WTC11 (cell line): ENCODE results near the gene PRKCE.

Experiments used
- CTCF ChIP-seq: fragments of 200-600 bp; IDR thresholded peaks from 2 replicates; pipeline ENCODE4 v1.8.0; 2022; ENCODE audit warnings: antibody characterized with exemption
- E2F1 ChIP-seq: sonication (generic); formaldehyde crosslinking; IDR thresholded peaks from 2 replicates; pipeline ENCODE4 v1.8.0; 2022; ENCODE audit warnings: mild to moderate bottlenecking, missing genetic modification reagents
- GRHL2 ChIP-seq: fragments of 250-450 bp; sonication (Bioruptor Pico); IDR thresholded peaks from 2 replicates; pipeline ENCODE4 v1.8.0; 2022; ENCODE audit warnings: mild to moderate bottlenecking, moderate library complexity; ENCODE audit not compliant: insufficient replicate concordance, severe bottlenecking
- JUN ChIP-seq: sonication (generic); formaldehyde crosslinking; IDR thresholded peaks from 2 replicates; pipeline ENCODE4 v1.8.0; 2023; ENCODE audit warnings: mild to moderate bottlenecking, missing genetic modification reagents
- TCF7 ChIP-seq: sonication (generic); formaldehyde crosslinking; IDR thresholded peaks from 2 replicates; pipeline ENCODE4 v1.8.0; 2022; ENCODE audit warnings: mild to moderate bottlenecking, low read depth, missing genetic modification reagents, moderate library complexity
- ZBTB21 ChIP-seq: sonication (generic); formaldehyde crosslinking; IDR thresholded peaks from 2 replicates; pipeline ENCODE4 v1.8.1; 2023; ENCODE audit warnings: mild to moderate bottlenecking, missing genetic modification reagents, borderline replicate concordance

- no peak for TF ChIP-seq CTCF
- TF ChIP-seq GRHL2 = no peak
- TF ChIP-seq E2F1 (CRISPR knock-in tag) = no peak
- no peak for TF ChIP-seq ZBTB21 (CRISPR knock-in tag)
- no peak for TF ChIP-seq JUN
- TF ChIP-seq TCF7 (CRISPR knock-in tag) = no peak
These were observed 412.9 kb downstream of the PRKCE start for GRCh38 chr2:46064396-46064795.
